Muscle of leg (tissue), 11 donors: Measurements from ENCODE around the gene NAV1. TPM values are rescaled to one million over a fixed set of nuclear protein-coding genes. Genes with fewer than 3 reads are reported as not detected.
A peak's percentile ranks its signal among the peaks of the same experiment; 100 is the strongest.
"Not testable (repeated sequence)": the region's sequence is repeated elsewhere in the genome, so short reads cannot be mapped to it uniquely, and the experiment has no call there.

ENCODE experiments used
- DNase-seq: peaks from one replicate; pipeline ENCODE4 v3.0.0; 2013
- H3K27ac ChIP-seq: one replicate; pipeline ENCODE4 v1.5.1; 2013; ENCODE audit warnings: mild to moderate bottlenecking, low read length, control low read depth
- H3K27me3 ChIP-seq: one replicate; pipeline ENCODE4 v1.6.1; 2013; ENCODE audit warnings: low read length; ENCODE audit not compliant: control insufficient read depth, insufficient read depth
- H3K36me3 ChIP-seq: one replicate; pipeline ENCODE4 v1.6.1; 2013; ENCODE audit warnings: low read length; ENCODE audit not compliant: control insufficient read depth, insufficient read depth
- H3K4me1 ChIP-seq: one replicate; pipeline ENCODE4 v1.6.1; 2013; ENCODE audit warnings: low read length; ENCODE audit not compliant: control insufficient read depth, insufficient read depth
- H3K4me3 ChIP-seq: one replicate; pipeline ENCODE4 v1.5.1; 2013; ENCODE audit warnings: low read length, control low read depth
- H3K9me3 ChIP-seq: replicated peaks from 2 replicates; pipeline ENCODE4 v1.6.1; 2013; ENCODE audit warnings: low read depth, low read length; ENCODE audit not compliant: control insufficient read depth
- WGBS: methylation state at CpG from one replicate; pipeline ENCODE4 v1.1.5; 2013; ENCODE audit warnings: missing lambda C conversion rate; ENCODE audit not compliant: insufficient coverage; 5-methylcytosine and 5-hydroxymethylcytosine counted together
- polyA plus RNA-seq, 8 donors: library from polyadenylated mRNA; unstranded; fragments of 120-200 nt; gene quantifications; one replicate each; pipeline versions ENCODE4 v1.2.1 to v1.2.3, GENCODE V29; 2013; ENCODE audit warnings: inconsistent platforms in 1 of 8, low replicate concordance in 1 of 8; ENCODE audit not compliant: insufficient read length in 8 of 8, insufficient read depth in 1 of 8
- total RNA-seq: library from RNA; stranded (reverse); fragments of 120-200 nt; gene quantifications from one replicate; pipeline ENCODE4 v1.2.4, GENCODE V29; 2013

Gene NAV1
- total and polyA plus RNA-seq, 9 donors, result 16.9 to 42.0 (median 25.7) TPM

DNA sequence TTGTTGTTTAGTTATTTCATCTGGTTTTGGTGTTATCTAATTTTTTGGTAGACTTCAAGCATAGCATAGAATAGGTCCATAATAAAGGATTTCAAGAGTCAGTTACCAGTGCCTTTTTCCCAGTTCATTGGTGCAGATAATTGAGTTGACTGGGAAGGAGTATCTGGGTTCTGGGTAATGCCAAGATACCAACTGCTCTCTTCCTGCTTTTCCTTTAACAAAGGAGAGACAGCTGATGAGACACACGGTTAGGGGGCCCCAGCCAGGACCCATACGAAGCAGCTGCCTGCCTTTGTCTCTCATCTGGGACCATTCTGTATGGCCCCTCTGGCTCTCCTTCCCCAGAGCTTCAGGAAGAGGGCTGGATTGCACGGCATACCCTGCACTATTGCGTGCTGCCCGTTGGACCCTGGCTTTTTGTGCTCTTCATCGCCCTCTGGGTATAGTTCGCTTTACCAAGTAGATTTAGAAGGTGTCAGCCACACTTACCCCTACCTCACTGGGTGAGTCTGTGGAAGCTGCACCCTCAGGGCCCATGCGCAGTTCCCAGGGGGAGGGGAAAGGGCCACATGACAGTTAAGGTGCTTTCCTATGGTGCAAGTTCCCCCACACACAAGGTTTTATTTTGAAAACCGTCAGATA lies 7.0 kb downstream of the NAV1 start:
- H3K4me3 ChIP-seq, result no peak overlapping the region
- H3K9me3 ChIP-seq, result no peaks in the 10 kb centered on the region
- no peaks in the 10 kb centered on the region for H3K27me3 ChIP-seq
- 6% methylated on average over 2 of the region's 9 CpGs for WGBS
- H3K27ac ChIP-seq, result no peak overlapping the region
- peaks cover 20% of the 10 kb centered on the region for H3K4me1 ChIP-seq
- H3K36me3 ChIP-seq, result no peaks in the 10 kb centered on the region
- DNase-seq, result no peak

DNA sequence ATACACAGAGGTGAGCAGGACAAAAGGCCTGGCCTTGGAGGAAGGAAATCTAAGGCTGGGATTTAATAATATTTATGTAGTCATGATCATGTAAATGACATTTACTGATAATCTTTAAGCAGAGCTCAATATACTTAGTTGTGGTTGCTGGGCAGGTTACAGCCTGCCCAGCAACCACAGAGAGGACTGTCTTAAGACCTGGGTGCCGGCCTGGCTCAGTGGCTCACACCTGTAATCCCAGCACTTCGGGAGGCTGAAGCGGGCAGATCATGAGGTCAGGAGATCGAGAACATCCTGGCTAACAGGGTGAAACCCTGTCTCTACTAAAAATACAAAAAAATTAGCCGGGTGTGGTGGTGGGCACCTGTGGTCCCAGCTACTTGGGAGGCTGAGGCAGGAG lies 10.6 kb downstream of the NAV1 start:
- H3K27ac ChIP-seq, H3K27me3 ChIP-seq, H3K9me3 ChIP-seq, H3K36me3 ChIP-seq, DNase-seq, H3K4me3 ChIP-seq: not testable (repeated sequence)
- H3K4me1 ChIP-seq, result peaks cover 20% of the 10 kb centered on the region
- whole genome bisulfite sequencing, result 86% methylated on average over 1 of the region's 5 CpGs

DNA sequence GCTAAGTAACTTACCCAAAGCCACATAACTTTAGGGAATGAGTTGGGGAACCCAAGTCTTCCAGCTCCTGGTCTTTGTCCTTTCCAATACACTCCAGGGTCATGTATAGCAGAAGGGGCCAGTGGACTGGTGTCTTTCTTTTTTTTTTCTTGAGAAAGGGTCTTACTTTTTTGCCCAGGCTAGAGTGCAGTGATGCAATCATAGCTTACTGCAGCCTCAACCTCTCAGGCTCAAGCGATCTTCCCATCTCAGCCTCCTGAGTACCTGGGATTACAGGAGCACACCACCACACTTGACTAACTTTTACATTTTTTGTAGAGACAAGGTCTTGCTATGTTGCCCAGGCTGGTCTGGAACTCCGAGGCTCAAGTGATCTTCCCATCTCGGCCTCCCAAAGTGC lies 12.2 kb downstream of the NAV1 start:
- Histone ChIP-seq H3K9me3 (no peaks in the 10 kb centered on the region), H3K36me3 (no peaks in the 10 kb centered on the region), H3K27ac (no peak overlapping the region), H3K27me3 (no peaks in the 10 kb centered on the region), H3K4me1 (peaks cover 20% of the 10 kb centered on the region), H3K4me3 (no peak overlapping the region)
- WGBS, result 82% methylated on average over 3 of the region's 3 CpGs
- no peak for DNase-seq

DNA sequence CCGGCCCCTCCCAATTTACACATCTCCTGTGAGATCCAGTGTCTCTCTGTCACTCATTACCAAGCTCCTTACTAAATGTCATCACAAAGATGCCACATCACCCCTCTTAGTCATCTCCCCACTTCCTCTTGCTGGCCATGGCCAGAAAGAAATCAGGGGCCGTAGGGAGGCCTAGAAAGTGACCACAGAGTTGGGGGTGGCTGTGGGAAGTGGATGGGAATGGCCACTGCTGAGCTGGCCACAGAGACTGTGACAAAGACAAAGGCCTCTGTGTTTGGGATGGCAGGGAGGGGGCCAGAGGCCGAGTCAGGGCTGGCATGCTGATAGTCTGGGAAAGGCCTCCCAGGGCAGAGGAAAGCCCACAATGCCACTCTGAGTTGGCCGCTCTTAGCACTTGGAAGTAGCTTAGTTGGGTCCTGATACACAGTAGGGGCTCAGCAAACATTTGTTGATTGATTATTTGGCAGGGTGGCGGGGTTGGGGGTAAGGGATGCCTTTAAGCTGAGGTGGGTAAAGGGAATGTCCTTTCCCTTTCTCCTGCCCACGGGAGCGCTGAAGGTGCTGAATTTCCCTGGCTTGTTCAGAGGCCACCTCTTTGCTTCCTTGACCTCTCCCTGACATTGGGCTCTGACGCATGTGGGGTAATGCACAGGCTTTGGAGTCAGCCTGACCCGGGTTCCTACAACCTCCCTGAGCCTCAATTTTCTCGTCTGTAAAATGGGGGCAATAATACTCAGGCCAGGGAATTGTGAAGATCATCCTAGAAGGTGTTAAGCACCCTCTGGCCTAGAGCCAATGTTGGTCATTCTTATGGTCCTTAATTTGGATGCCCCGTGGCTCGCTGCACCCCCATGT lies 13.2 kb downstream of the NAV1 start:
- no peaks in the 10 kb centered on the region for H3K36me3 ChIP-seq
- 73% methylated on average over 8 of the region's 12 CpGs for WGBS
- no peak overlapping the region for H3K4me3 ChIP-seq
- H3K9me3 ChIP-seq, result no peaks in the 10 kb centered on the region
- no peak overlapping the region for H3K27ac ChIP-seq
- DNase-seq, result no peak
- peaks cover 23% of the 10 kb centered on the region for H3K4me1 ChIP-seq
- H3K27me3 ChIP-seq, result no peaks in the 10 kb centered on the region

DNA sequence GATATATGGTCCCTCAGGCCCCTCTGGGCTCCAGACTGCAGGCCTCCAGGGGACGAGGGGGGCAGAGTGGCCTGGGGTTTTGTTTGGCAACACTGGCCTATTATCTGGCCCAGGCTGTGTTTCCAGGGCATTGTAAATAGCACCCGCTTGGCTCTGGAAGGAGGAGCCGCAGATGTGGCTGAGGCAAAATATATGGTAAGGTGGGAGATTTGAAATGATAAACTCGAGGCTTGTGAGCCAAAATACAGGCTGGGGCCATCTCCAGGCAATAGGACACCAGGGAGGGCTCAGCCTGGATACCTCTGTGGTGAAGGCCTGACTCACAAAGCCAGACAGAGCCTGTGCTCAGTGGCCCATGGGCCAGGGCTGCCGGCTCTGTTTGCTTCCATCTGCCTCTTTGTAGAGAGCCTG lies 14.0 kb downstream of the NAV1 start:
- peaks cover 32% of the 10 kb centered on the region for H3K4me1 ChIP-seq
- WGBS, result 64% methylated on average over 4 of the region's 5 CpGs
- no peaks in the 10 kb centered on the region for H3K36me3 ChIP-seq
- no peak for DNase-seq
- no peak overlapping the region for H3K4me3 ChIP-seq
- H3K27ac ChIP-seq, result peak overlapping the region; percentile 6
- no peaks in the 10 kb centered on the region for H3K27me3 ChIP-seq
- no peaks in the 10 kb centered on the region for H3K9me3 ChIP-seq

DNA sequence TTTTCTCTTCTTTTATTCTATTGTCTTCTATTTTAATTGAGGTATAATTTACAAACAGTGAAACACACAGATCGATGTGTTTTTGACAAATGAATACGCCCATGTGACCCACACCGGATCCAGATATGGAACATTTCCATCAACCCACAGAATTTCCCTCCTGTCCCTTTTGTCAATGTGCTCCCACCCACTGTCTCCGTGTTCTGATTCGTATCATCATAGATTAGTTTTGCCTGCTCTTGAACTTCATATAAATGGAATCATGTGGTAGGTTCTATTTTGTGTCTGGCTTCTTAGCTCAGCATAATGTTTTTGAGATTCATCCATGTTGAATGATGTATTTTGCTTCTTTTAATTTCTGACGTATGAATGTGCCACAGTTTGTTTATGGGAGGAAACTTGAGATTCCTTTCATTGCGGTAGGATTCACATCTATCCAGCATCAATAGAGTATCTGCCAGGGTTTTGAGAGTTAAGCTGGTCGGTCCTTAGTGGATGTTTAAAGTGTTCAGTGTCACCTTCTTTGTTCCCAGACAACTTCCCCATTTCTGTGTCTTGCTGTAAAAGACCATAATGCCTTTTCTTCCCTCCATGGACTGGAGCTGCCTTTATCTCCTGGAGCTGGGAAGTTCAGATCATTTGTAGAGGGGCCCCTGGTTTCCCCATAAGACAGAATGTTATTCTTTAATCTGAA lies 14.7 kb downstream of the NAV1 start:
- Histone ChIP-seq H3K27ac (peak overlapping the region; percentile 53), H3K27me3 (no peaks in the 10 kb centered on the region), H3K36me3 (no peaks in the 10 kb centered on the region), H3K9me3 (no peaks in the 10 kb centered on the region), H3K4me3 (no peak overlapping the region), H3K4me1 (peaks cover 35% of the 10 kb centered on the region)
- no peak for DNase-seq
- WGBS, result 100% methylated on average over 2 of the region's 8 CpGs

DNA sequence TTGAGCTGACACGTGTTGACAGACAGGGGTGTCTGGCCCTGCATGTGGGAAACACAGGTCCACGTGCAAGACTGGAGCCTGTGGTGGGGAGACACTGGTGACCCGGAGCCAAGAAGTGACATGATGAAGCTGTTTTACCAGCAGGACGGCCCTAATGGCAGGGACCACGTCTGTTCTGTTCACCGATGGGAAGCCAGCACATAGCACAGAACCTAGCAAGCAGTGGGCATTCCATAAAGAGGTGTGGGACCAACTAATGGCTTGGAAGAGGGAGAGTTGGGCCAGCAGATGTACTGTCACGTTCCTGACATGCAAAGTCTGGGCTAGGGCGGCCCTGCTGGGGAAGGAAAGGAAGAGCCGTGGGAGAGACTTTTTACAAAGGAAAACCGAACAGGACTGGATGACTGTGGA lies 15.3 kb downstream of the NAV1 start:
- DNase-seq, result no peak
- WGBS, result 51% methylated on average over 9 of the region's 10 CpGs
- H3K4me3 ChIP-seq, result no peak overlapping the region
- H3K27ac ChIP-seq, result peak overlapping the region; percentile 53
- no peaks in the 10 kb centered on the region for H3K27me3 ChIP-seq
- peaks cover 37% of the 10 kb centered on the region for H3K4me1 ChIP-seq
- no peaks in the 10 kb centered on the region for H3K9me3 ChIP-seq
- no peaks in the 10 kb centered on the region for H3K36me3 ChIP-seq

DNA sequence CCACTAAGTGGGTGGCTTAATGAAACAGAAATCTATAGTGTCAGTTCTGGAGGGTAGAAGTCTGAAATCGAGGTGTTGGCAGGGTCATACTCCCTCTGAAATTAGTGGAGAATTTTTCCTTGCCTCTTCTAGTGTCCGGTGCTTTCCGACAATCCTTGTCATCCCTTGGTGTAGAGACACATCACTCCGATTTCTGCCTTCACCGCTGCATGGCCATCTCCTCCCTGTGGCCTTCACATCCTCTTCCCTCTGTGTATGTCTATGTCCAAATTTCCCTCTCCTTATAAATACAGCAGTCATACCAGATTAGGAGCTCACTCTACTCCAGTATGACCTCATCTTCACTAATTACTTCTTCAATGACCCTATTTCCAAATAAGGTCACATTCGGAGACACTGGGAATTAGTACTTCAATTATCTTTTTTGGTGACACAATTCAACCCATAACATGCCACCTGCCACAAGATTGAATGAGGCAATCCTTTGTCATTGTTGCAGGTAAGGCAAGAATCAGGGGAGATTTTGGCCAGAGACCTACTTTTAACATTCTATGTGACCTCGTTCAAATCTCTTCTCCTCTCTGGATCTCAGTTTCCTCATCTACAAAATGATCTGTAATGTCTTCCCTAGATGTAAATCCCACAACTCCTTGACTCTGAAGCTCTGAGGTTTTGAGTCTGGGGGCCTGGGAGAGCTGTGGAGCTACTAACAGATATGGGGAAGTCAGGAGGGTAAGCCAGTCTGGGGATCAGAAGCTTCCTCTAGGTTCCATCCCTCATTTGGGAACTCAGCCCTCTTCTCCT lies 16.1 kb downstream of the NAV1 start:
- Histone ChIP-seq H3K9me3 (no peaks in the 10 kb centered on the region), H3K27ac (peak overlapping the region; percentile 54), H3K27me3 (no peaks in the 10 kb centered on the region), H3K36me3 (no peaks in the 10 kb centered on the region), H3K4me3 (no peak overlapping the region), H3K4me1 (peaks cover 45% of the 10 kb centered on the region)
- no peak for DNase-seq
- WGBS, result 97% methylated on average over 5 of the region's 7 CpGs

DNA sequence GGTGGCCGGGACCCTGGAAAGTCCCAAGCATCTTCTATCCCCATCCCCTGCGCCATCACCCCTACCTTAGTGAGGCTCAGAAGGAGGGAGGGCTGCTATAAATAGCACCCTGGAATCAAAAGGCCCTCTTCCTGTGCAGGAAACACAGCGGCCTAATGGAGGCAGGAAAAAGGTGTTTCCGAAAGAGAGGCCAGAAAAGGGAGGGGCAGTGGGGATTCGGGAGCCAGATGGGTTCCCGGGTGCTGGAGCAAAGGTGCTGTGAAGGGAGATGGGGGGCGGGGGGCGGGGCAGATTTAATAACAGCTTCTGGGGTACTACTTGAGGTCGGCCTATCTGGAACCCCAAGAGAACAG lies 16.6 kb downstream of the NAV1 start:
- no peaks in the 10 kb centered on the region for H3K9me3 ChIP-seq
- DNase-seq, result no peak
- H3K36me3 ChIP-seq, result no peaks in the 10 kb centered on the region
- H3K27me3 ChIP-seq, result no peaks in the 10 kb centered on the region
- WGBS, result 36% methylated on average over 4 of the region's 9 CpGs
- peaks cover 49% of the 10 kb centered on the region for H3K4me1 ChIP-seq
- H3K27ac ChIP-seq, result peak overlapping the region; percentile 54
- no peak overlapping the region for H3K4me3 ChIP-seq
